OCI-LY3 (cell line): ENCODE measurements around the gene GPBP1.
A peak's percentile ranks its signal among the peaks of the same experiment; 100 is the strongest.

Experiments
- H2AFZ ChIP-seq: fragments of 200-600, 300-600 bp; shearing (Covaris generic); 2 replicates; pipeline ENCODE4 v1.6.0; 2014; ENCODE audit warnings: antibody characterized with exemption, low read depth, low read length
- H3K27ac ChIP-seq: fragments of 200-600, 300-600 bp; sonication (generic); 2 replicates; pipeline ENCODE4 v1.5.1; 2014; ENCODE audit warnings: mild to moderate bottlenecking, low read length, moderate library complexity, mixed read lengths
- H3K27me3 ChIP-seq: fragments of 200-600, 300-600 bp; sonication (generic); 2 replicates; pipeline ENCODE4 v1.6.1; 2014; ENCODE audit warnings: low read depth, low read length, mixed read lengths
- H3K36me3 ChIP-seq: fragments of 200-600, 300-600 bp; sonication (generic); replicated peaks from 2 replicates; pipeline ENCODE3; 2014; ENCODE audit warnings: low read depth, low read length, mixed read lengths
- H3K4me1 ChIP-seq: fragments of 300-600, 200-600 bp; sonication (generic); 2 replicates; pipeline ENCODE4 v1.6.1; 2014; ENCODE audit warnings: low read length, mixed read lengths
- H3K4me2 ChIP-seq: fragments of 200-600, 300-600 bp; sonication (generic); 2 replicates; pipeline ENCODE4 v1.6.1; 2014; ENCODE audit warnings: low read length, mixed read lengths
- H3K4me3 ChIP-seq: fragments of 300-600, 200-600 bp; sonication (generic); 2 replicates; pipeline ENCODE4 v1.5.1; 2014; ENCODE audit warnings: antibody characterized with exemption, mild to moderate bottlenecking, low read length, moderate library complexity
- H3K79me2 ChIP-seq: fragments of 300-600, 200-600 bp; shearing (Covaris generic); 2 replicates; pipeline ENCODE4 v1.6.1; 2014; ENCODE audit warnings: mild to moderate bottlenecking, low read length, mixed read lengths
- H3K9ac ChIP-seq: fragments of 300-600, 200-600 bp; shearing (Covaris generic); 2 replicates; pipeline ENCODE4 v1.6.0; 2014; ENCODE audit warnings: mild to moderate bottlenecking, low read length, moderate library complexity
- H3K9me3 ChIP-seq: fragments of 200-600, 300-600 bp; shearing (Covaris generic); 2 replicates; pipeline ENCODE4 v1.6.1; 2014; ENCODE audit warnings: low read length, mixed read lengths; ENCODE audit not compliant: insufficient read depth
- H4K20me1 ChIP-seq: fragments of 200-600, 300-600 bp; sonication (generic); 2 replicates; pipeline ENCODE4 v1.6.1; 2016; ENCODE audit warnings: low read length, mixed read lengths; ENCODE audit not compliant: insufficient read depth
- EZH2phosphoT487 ChIP-seq: fragments of 200-600 bp; shearing (Covaris generic); IDR thresholded peaks from 2 replicates; pipeline ENCODE4 v1.6.1; 2018; ENCODE audit warnings: antibody characterized with exemption, mixed run types, low read depth
- TF ChIP-seq, protein P1 (sequence below): fragments of 200-600, 300-600 bp; sonication (generic); IDR thresholded peaks from 2 replicates; pipeline ENCODE4 v1.5.1; 2014; ENCODE audit warnings: antibody characterized with exemption, low read length, low read depth

The GPBP1 gene

DNA sequence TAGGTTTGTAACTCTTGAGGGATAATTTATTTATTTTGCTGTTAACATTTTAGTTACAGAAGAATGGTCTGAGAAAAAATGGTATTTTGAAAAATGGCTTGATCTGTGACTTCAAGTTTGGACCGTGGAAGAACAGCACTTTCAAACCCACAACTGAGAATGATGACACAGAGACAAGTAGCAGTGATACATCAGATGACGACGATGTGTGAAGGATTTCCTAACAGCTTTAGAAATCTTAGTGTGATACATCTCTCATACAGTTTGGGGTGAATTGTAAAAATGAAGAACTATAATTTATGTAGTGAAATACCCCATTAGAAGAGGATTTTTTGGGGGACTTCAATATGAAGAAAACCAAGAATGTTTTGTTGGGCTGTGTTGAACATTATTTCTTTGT, 88.7 kb downstream of the GPBP1 start:
- Histone ChIP-seq H4K20me1 (0 out of 2 replicates have a peak, but pooled peaks cover 5% of the 10 kb centered on the region), H3K4me3 (no peak overlapping the region), H3K27me3 (no peaks in the 10 kb centered on the region), H3K4me1 (no peaks in the 10 kb centered on the region), H2AFZ (no peak overlapping the region), H3K4me2 (no peak overlapping the region), H3K79me2 (peaks cover 8% of the 10 kb centered on the region), H3K36me3 (peaks cover 27% of the 10 kb centered on the region), H3K9me3 (no peaks in the 10 kb centered on the region), H3K27ac (no peak overlapping the region), H3K9ac (no peak overlapping the region)
- no peak for TF ChIP-seq EZH2phosphoT487
- TF ChIP-seq, protein P1, sequence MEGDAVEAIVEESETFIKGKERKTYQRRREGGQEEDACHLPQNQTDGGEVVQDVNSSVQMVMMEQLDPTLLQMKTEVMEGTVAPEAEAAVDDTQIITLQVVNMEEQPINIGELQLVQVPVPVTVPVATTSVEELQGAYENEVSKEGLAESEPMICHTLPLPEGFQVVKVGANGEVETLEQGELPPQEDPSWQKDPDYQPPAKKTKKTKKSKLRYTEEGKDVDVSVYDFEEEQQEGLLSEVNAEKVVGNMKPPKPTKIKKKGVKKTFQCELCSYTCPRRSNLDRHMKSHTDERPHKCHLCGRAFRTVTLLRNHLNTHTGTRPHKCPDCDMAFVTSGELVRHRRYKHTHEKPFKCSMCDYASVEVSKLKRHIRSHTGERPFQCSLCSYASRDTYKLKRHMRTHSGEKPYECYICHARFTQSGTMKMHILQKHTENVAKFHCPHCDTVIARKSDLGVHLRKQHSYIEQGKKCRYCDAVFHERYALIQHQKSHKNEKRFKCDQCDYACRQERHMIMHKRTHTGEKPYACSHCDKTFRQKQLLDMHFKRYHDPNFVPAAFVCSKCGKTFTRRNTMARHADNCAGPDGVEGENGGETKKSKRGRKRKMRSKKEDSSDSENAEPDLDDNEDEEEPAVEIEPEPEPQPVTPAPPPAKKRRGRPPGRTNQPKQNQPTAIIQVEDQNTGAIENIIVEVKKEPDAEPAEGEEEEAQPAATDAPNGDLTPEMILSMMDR = no peak

DNA sequence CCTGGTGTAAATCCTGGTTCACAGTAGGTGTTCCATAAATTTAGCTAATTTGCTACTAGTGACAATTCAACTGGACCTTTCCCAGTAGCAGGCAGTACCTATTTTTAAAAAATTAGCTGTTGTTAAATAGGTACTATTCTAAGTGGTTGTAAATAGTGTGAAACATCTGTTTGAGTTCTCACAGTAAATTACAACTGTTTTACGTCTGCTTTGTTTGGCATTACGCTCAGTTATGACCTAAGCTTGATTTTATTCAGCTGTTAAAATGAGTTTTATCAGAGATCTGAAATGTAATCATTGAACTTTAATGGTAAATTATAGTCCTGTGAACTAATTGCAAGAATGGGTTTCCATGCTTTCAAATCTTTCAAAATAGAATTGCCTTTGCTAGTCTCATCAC, 93.9 kb downstream of the GPBP1 start:
- Histone ChIP-seq H3K4me2 (no peak overlapping the region), H4K20me1 (no peaks in the 10 kb centered on the region), H3K27me3 (no peaks in the 10 kb centered on the region), H3K36me3 (peaks cover 15% of the 10 kb centered on the region), H3K79me2 (no peaks in the 10 kb centered on the region), H3K27ac (no peak overlapping the region), H3K4me3 (no peak overlapping the region), H3K9me3 (no peaks in the 10 kb centered on the region), H3K9ac (no peak overlapping the region), H3K4me1 (no peaks in the 10 kb centered on the region), H2AFZ (no peak overlapping the region)
- no peak for TF ChIP-seq EZH2phosphoT487
- TF ChIP-seq, protein P1 = no peak

DNA sequence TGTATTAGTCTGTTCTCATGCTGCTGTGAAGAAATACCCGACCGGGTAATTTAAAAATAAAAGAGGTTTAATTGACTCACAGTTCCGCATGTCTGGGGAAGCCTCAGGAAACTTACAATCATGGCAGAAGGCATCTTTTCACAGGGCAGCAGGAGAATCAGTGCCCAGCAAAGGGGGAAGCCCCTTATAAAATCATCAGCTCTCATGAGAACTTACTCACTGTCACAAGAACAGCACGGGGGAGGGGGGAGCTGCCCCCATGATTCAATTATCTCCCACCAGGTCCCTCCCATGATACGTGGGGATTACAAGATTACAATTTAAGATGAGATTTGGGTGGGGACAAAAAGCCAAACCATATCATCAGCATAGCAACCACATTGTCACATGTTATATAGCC, 102.5 kb downstream of the GPBP1 start:
- TF ChIP-seq, protein P1 = no peak
- Histone ChIP-seq H3K9me3 (no peaks in the 10 kb centered on the region), H3K9ac (no peak overlapping the region), H3K36me3 (no peaks in the 10 kb centered on the region), H2AFZ (no peak overlapping the region), H3K4me1 (no peaks in the 10 kb centered on the region), H4K20me1 (no peaks in the 10 kb centered on the region), H3K27me3 (no peaks in the 10 kb centered on the region), H3K4me2 (no peak overlapping the region), H3K4me3 (no peak overlapping the region), H3K79me2 (no peaks in the 10 kb centered on the region), H3K27ac (no peak overlapping the region)

DNA sequence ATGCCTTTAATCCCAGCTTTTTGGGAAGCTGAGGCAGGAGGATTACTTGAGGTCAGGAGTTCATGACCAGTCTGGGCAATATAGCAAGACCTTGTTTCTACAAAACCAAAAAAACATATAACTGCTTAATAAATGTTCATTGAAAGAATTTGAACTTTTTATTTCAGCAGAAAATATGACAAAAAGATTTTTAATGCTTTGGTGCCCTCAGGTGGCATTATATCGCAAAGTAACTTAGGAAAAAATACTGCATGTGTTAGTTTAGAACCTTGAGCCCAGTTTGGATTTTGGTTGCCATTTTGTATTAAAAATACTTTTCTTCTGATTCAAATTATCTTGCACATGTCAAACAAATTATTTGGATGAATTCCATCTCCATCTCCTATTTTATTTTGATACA, 103.2 kb downstream of the GPBP1 start:
- Histone ChIP-seq H4K20me1 (no peaks in the 10 kb centered on the region), H3K36me3 (no peaks in the 10 kb centered on the region), H2AFZ (no peak overlapping the region), H3K4me1 (no peaks in the 10 kb centered on the region), H3K9ac (no peak overlapping the region), H3K27ac (no peak overlapping the region), H3K79me2 (no peaks in the 10 kb centered on the region), H3K27me3 (no peaks in the 10 kb centered on the region), H3K4me2 (no peak overlapping the region), H3K9me3 (no peaks in the 10 kb centered on the region), H3K4me3 (no peak overlapping the region)
- no peak for TF ChIP-seq EZH2phosphoT487
- TF ChIP-seq, protein P1 = peak; percentile 56
